GM12865 (cell line): ENCODE data around the gene HMX3.

Experiments used
- DNase-seq: peaks from one replicate; pipeline ENCODE4 v3.0.0; 2010; ENCODE audit warnings: low read depth
- H3K4me3 ChIP-seq: 2 replicates; pipeline ENCODE4 v1.5.1; 2011; ENCODE audit warnings: mild to moderate bottlenecking, low read depth, low read length, control low read depth
- CTCF ChIP-seq: IDR thresholded peaks from 2 replicates; pipeline ENCODE4 v1.5.1; 2011; ENCODE audit warnings: low read length, control low read depth, low read depth, inconsistent platforms; ENCODE audit not compliant: insufficient read depth; ENCODE audit errors: missing control alignments

Gene HMX3

GRCh38 chr10:123117644-123118417, 17.9 kb upstream of the HMX3 start:
- TF ChIP-seq CTCF = no peak
- no peak overlapping the region for H3K4me3 ChIP-seq
- no peak for DNase-seq

GRCh38 chr10:123119081-123119480, 16.7 kb upstream of the HMX3 start:
- no peak overlapping the region for H3K4me3 ChIP-seq
- TF ChIP-seq CTCF = no peak
- DNase-seq = no peak

- no peak for DNase-seq
- H3K4me3 ChIP-seq = no peak overlapping the region
- no peak for TF ChIP-seq CTCF
These were observed 9.5 kb upstream of the HMX3 start for GRCh38 chr10:123126246-123126645.

- DNase-seq = no peak
- TF ChIP-seq CTCF = no peak
- H3K4me3 ChIP-seq = no peak overlapping the region
These were observed 6.0 kb upstream of the HMX3 start for GRCh38 chr10:123129618-123130271.

- H3K4me3 ChIP-seq = peak overlapping the region; percentile 55
- peak; percentile 95 for DNase-seq
- peak; percentile 96 for TF ChIP-seq CTCF
These were observed 2.9 kb upstream of the HMX3 start for GRCh38 chr10:123132576-123133477.

- peak overlapping the region; percentile 55 for H3K4me3 ChIP-seq
- DNase-seq = no peak
- TF ChIP-seq CTCF = no peak
These were observed 2.0 kb upstream of the HMX3 start for GRCh38 chr10:123133541-123134342.
